HG03196 (cell line): ENCODE data around the gene UFL1.
"Not testable (repeated sequence)": the region's sequence is repeated elsewhere in the genome, so short reads cannot be mapped to it uniquely, and the experiment has no call there.

ENCODE experiments used
- ATAC-seq: cut with Tn5 transposase; IDR thresholded peaks from one replicate; pipeline ENCODE4 v1.9.1; 2021; ENCODE audit not compliant: unreplicated experiment

UFL1 gene

DNA sequence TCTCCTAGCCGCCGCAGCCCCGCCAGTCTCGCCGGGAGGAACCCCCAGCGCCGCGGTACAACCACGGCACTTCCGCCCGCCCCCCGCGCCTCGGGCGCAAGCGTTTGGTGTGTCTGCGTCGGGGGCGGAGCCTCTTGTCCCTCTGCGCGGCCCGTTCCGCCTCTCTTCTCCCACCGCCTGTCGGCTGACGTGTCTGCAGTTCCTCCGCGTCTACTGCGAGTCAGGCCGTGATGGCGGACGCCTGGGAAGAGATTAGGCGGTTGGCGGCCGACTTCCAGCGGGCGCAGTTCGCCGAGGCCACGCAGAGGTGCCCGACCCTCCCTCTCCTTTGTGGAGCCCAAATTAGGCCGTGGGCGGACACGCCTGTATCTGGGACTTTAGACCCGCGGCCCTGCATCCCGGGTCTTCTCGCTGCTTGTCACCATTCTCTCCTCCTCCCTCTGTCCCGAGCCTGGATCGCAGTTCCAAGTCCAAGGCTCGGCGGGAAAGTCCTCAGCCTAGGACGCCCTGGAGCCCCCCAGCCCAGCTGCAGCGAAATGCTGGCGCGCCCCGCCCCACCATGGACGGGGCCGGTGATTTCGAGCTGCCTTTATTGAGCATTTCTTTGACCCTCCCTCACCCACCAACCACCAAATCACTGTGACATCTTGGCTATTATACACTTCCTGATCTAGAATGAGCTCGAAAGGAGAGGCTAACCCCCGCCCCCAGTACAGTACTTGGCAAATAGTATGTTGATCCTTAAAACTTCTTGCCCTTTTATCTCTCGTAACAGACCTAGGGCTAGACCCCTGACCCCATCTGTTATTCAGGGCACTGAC is at the start of gene UFL1:
Gene UFL1 (plus strand): TSS at position 163 of the 821 bp plus-strand sequence. CDS start 68 bp downstream, at position 231.
- ATAC-seq, result peak; percentile 99

DNA sequence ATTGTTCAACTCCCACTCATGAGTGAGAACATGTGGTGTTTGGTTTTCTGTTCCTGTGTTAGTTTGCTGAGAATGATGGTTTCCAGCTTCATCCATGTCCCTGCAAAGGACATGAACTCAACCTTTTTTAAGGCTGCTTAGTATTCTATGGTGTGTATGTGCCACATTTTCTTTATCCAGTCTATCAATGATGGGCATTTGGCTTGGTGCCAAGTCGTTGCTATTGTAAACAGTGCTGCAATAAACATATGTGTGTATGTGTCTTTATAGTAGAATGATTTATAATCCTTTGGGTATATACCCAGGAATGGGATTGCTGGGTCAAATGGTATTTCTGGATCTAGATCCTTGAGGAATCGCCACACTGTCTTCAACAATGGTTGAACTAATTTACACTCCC is 49.3 kb upstream of the UFL1 start:
- ATAC-seq, result not testable (repeated sequence)

DNA sequence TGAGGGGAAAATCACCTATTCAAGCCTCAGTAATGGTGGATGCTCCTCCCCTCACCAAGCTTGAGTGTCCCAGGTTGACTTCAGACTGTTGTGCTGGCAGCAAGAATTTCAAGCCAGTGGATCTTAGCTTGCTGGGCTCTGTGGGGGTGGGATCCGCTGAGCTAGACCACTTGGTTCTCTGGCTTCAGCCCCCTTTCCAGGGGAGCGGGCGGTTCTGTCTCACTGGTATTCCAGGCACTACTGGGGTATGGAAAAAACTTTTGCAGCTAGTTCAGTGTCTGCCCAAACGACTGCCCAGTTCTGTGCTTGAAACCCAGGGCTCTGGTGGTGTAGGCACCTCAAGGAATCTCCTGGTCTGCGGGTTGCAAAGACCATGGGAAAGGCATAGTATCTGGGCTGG is 42.9 kb upstream of the UFL1 start:
- ATAC-seq, result no peak

- no peak for ATAC-seq
Measured at GRCh38 chr6:96491926-96492325, 29.7 kb upstream of the UFL1 start.

DNA sequence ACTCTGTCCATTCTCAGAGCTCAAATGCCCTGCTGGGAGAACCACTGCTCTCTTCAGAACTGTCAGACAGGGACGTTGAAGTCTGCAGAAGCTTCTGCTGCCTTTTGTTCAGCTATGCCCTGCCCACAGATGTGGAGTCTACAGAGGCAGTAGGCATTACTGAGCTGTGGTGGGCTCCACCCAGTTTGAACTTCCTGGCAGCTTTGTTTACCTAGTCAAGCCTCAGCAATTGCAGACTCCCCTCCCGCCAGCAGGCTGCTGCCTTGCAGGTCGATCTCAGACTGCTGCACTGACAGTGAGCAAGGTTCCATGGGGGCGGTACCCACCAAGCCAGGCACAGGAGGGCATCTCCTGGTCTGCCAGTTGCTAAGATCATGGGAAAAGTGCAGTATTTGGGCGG is 21.8 kb upstream of the UFL1 start:
- ATAC-seq, result no peak

DNA sequence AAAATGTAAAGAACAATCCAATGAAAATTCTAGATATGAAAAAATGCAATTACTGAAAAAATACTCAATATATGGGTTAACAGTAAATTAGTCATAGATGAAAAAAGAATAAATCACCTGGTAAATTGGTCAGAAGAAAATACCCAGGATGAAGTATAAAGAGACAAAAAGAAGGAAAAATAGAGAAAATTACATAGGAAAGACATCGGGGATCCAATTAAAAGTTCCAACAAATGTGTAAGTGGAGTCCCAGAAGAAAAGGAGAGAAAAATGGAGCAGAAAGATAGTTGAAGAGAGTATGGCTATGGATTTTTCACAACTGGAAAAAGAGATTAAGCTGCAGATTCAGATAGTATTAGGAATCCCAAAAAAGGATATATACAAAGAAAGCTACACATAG is 18.7 kb upstream of the UFL1 start:
- no peak for ATAC-seq

DNA sequence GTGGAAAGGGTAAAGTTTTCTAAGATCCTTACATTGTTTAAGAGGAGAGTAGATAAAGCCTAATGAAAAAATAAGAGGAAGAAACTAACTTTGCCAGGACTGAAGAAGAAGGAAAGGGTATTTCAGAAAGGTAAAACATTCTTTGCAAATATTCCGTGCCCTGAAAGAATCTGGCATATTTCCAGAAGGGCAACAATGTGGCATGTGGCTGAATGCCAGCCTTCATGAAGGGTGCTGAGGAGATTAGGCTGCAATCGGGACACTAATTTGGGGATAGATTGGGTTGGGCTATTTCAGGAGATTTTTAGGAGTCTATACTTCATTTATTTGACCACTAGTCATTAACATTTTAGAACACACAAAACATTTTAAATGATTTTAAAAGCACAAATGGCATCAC is 16.2 kb upstream of the UFL1 start:
- ATAC-seq, result no peak

GRCh38 chr6:96509281-96509680 is 12.3 kb upstream of the UFL1 start:
- ATAC-seq, result no peak

DNA sequence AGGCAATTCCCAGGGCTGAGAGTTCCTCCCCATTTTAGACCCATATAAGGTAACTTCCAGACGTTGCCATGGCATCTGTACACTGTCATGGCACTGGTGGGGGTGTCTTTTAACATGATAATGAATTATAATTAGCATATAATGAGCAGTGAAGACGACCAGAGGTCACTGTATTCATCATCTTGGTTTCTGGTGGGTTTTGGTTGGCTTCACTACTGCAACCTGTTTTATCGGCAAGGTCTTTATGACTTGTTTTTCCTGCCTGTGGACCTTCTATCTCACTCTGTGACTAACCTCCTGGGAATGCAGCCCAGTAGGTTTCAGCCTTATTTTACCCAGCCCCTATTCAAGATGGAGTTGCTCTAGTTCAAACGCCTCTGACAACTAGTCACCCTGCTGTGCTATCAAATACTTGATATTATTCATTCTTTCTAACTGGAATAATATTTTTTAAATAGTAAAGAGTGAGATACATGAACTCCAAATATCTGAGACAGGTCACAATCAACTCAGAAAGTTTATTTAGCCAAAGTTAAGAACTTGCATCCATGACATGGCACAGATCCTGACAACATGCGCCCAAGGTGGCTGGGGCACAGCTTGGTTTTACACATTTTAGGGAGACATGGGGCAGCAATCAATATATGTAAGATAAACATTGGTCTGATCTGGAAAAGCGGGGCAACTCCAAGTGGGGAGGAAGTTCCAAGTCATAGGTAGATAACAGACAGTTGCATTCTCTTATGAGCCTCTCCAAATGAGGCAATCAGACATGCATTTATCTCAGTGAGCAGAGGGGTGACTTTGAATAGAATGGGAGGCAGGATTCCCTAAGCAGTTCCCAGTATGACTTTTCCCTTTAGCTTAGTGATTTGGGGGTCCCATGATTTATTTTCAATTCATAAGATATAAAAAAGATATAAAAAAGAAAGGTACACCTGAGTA is 1.2 kb upstream of the UFL1 start:
- no peak for ATAC-seq

- ATAC-seq, result no peak
Measured at GRCh38 chr6:96521306-96521643, 331 bp upstream of the UFL1 start.

DNA sequence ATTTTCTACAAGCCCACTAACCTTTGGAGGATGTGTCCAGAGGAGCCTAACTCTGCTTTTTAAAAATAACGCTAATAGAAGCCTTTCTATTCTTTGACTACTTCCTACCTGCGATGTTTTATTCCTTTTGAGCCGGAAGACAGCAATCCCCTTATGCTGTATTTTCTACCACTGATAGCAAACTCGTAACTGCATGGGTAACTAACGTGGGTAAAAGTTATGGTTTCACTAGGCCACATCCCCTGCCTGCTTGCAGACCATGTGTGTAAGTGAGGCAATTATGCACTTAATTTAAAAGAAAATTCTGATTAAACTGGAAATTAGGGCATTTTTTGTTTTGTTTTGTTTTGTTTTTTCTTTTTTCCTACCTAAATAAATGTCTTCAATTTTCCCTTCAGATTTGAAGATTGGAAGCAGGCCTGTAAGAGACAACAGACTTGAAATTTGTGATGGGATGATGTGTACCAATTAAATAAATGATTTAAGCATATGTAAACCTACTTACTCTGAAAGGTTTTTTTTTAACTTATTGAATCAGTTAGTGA is 931 bp downstream of the UFL1 start:
- peak; percentile 30 for ATAC-seq

DNA sequence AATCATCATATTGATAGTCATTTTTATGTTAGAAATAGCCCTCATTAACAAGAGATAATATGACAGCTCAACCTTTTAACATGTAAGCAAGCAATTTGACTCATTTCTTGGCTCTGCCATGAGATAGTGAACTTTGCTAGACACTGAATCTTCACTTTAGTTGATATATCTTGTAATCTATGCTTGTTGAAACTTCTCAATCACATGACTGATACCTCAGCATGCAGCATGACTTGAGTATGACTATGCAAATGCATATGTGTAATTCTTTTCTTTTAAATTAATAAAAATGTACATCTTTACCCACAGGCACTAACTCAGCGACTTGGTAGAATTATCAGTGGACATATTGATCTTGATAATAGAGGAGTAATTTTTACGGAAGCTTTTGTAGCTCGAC is 6.6 kb downstream of the UFL1 start:
- ATAC-seq, result no peak

GRCh38 chr6:96532399-96532798 is 10.8 kb downstream of the UFL1 start:
- no peak for ATAC-seq

GRCh38 chr6:96537726-96538125 is 16.1 kb downstream of the UFL1 start:
- ATAC-seq, result no peak

- ATAC-seq, result no peak
Measured at GRCh38 chr6:96542702-96543101, 21.1 kb downstream of the UFL1 start.

GRCh38 chr6:96545882-96546281 is 24.3 kb downstream of the UFL1 start:
- no peak for ATAC-seq

- ATAC-seq, result no peak
Measured at GRCh38 chr6:96547654-96548053, 26.0 kb downstream of the UFL1 start.

GRCh38 chr6:96554558-96554957 is 33.0 kb downstream of the UFL1 start:
- ATAC-seq, result no peak

DNA sequence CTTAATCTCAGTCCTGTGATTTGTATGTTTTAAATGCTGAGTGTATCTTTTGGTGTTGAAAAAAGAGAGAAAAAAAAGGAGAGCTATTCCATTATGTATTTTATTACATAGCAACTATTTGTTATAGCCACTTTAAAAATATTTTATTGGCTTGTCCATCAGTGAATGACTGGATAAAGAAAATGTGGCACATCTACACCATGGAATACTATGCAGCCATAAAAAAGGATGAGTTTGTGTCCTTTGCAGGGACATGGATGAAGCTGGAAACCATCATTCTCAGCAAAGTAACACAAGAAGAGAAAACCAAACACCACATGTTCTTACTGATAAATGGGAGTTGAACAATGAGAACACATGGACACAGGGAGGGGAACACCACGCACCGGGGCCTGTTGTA is 38.1 kb downstream of the UFL1 start:
- ATAC-seq, result not testable (repeated sequence)

DNA sequence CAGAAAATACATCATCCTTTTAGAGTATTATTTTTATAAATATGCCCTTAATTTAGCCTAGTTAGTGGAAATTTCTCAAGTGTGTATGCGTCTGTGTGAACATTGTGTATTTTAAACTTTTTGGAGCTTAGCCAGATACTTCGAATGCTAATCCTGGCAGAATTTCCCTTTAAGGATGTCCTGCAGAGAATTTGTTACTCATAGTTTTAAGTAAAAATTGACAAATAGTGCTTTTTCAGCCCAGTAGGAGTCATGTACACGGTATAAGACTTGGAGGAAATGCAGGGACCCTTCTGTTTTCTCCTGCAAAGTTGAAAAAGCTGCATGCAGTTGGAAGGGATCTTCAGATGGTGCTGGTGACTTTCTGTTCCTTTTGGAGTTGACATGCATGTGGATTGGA is 41.3 kb downstream of the UFL1 start, which contains the start of gene FHL5:
Gene FHL5 (plus strand): TSS at position 243 of the 400 bp plus-strand sequence. CDS start 40,486 bp downstream, outside the sequence.
- no peak for ATAC-seq

- no peak for ATAC-seq
Measured at GRCh38 chr6:96563853-96564252, 42.2 kb downstream of the UFL1 start.

GRCh38 chr6:96570053-96570452 is 48.4 kb downstream of the UFL1 start:
- no peak for ATAC-seq
